Activated CD8-positive, alpha-beta memory T cell treated with anti-CD3 and anti-CD28 coated beads for 24 hours (primary cell): ENCODE measurements around the gene SCAMP1.

ENCODE experiments used
- DNase-seq: peaks from one replicate; pipeline ENCODE4 v3.0.0-alpha.2; 2020

The SCAMP1 gene

DNA sequence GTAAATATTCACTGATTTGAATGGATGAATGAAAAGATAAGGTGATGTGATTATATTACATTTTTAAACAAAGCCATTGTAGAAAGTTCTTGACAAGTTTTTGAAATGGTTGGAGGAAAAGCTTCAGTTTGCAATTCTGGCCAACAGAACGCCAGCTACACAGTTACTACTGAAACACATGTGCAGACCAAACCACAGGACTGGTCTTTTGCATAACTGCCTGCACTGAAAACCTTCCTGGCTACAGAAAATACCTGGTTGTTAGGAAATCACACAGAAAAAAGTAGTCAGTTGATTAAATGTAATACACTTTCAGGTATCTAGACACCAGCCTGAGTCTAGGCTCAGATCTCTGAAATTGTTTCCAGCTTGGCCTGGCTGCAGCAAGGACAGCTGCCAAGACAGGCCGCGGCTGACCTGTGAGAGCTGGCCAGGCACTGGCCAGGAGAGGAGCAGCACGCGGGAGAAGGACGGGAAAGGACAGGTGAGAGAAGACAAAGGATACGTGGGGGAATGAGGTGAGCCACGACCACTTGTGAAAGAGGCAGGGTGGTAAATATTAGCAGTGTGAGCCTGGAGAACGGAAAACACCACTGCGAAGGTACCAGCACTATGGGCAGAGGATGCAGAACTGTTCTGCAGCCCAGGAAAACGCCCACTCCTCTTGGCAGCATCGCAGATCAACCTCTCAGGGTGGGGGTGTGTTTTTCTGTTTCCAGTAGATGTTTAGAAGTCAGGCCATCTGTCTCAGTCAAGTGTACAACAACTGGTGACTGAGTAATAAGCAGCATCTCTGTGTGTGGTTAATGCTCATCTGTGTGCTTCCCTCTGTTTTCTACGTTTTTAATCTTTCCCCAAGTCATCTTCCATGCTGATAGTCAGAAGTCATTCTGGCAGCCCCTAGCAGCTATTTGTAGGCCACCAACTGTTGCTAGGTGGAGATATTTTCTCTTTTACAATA lies 137.4 kb downstream of the SCAMP1 start:
- DNase-seq = no peak

DNA sequence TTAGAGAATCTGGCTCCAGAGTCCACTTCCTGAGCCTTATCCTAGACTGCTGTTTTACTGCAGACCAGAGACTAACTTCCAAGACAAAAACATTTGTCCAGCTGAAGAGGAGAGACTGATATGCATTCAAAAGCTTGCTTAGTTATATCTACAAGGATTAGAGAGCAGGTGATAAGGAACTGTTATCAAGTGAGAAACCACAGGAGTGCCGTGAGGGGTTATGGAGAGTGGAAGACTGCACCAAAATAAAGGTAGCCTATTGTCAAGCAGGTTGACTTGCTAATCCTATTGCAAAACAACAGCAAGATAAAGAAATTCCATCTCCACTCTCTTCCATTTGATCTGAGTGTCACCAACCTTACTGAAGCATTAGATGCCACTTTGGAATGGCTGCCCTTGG lies 139.1 kb downstream of the SCAMP1 start:
- DNase-seq = no peak

DNA sequence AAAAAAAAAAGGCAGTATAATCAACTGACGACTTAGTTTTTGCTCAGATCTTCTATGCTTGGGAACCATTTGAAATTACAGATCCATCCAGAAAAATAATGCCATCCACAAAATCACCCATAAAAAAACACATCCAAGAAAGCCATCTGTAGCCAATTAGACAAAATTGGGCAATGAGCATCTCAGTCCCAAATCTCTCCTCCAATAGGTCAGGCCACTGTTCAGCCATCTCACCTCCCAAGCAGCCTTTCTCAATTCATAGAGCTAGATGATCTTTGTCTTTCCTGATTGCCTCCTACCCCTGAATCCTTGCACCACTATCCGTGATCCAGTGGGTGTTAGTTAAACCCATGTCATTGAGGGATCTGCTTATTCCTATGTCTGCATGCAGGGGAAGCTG lies 139.6 kb downstream of the SCAMP1 start:
- DNase-seq = no peak

DNA sequence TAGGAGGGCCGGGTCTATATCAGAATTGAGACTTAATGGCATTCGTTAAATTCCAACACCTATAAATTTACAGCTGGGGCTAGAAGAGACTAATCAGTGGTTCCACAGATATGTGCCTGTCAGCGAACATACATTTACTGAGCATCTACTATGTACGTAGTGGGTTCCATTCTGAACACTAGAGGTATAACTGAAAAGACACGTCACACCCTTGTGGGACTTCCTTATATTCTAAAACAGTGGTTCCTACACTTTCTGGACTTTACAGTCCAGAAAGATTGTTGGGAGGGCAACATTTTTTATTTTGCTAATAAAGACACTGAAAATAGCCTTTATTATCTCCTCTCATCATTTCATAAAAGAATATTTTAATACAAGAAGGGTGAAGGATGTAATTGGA lies 140.5 kb downstream of the SCAMP1 start:
- DNase-seq = no peak

DNA sequence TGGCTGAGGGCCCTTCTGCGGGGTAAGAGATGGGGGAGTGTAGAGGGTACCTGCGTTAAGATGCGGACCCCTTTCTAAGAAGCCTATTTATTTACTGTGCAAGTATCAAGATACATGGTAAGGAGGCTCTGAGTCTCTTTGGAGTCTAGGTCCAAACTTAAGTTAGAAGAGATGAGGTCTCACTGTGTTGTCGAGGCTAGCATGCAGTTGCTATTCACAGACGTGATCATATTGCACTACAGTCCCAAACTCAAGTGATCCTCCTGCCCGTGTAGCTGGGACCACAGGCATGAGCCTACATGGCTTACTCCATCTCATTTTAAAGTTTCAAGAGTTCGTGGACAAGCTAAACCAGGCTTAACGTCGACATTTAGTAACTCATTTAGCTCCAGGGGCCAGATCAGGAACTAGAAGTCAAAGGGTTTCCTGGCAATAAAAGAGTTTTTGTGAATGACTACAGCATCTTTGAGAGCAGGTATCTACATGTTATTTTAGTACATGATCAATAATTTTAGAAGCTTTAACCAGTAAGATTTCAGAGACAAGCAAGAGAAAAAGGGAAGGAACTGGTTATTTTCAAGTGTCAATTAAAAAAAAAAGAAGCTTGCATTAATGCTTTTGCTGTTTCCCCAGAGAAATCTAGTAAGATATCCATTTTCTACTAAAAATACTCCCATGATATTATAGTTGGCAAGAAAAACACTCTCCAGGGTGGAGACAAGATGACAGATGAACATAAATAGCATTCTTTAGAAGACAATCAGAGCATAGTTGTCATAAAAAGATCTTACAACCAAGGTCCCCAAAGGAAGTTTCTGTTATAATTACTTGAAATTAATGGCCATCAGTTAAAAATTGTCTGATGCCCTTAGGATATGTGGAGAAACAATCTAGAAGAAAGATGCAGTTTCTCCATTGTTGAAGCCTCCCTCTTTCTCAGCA lies 141.3 kb downstream of the SCAMP1 start:
- no peak for DNase-seq

DNA sequence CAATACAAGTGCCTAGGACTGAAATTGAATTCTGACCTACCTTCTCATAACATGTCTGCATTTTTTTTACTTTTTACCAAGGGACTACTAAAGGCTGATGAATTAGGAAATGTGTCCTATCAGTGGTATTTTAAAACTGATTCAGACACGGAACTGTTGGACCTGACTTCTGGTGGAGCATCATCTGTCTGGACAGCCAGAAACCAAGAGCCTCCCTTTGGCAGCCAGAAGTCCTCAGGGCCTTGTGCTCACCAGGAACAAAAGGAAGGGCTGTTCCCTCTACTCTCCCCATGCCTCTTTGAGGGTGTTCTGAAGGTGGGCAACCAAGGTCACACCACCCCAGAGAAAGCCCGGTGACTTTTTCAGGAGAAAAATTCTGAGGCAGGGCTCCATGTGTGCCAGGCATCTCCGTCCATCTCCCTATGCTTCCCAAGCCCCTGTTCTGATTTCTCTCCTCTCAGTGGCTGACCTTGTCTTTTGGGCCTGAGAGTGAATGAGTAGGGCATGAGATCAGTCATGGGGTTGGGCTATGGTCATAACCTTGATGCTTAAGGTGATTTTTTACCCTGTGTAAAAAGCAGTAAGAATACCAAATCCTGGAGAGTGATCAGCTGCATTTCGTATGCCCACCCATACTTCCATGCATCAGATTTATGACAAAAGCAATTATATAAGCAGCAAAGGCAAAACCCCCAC lies 143.7 kb downstream of the SCAMP1 start:
- DNase-seq = no peak

DNA sequence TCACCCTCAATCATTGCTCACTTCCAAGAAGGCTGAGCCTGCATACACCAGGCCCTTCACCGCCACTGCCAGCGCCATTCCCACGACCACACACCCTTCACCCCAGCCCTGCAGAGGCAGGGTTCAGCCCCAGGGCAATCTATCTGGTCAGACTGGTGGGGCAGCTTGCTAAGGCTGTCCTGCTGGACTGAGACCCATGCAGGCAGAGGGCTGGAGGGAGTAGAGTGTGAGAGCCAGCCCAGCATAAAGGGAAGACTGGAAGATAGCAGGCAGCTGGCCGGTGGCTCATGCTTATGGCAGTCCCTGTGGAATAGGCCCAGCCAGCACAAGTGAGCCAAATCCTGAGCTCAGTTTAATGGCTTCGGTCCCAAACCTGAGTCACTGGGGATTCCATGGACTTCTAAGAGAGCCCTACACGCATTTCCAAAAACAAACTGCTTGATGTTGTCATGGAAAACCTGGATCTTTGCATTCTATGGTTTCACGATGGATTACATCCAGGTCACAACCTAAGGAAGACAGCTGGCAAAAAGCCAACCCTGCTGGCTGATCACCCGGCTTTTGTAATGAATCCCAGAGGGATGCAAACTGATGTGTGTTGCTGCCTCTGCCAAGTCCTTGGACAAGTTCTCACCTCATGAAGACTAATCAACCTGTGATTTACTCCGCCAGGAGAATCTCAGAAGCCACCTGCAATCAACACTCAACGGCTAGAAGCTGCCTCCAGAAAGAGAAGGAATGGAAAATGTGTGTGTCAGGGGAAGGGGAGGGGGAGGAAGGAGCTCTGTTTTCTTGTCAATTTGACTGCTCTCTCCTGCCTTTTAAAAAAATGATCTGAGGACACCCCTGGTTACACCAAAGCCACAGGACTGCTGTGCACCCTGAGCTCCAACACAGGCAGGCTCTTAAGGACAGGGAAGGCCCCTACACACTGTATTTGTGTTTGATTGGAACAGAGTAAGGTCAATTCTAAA lies 144.6 kb downstream of the SCAMP1 start:
- DNase-seq = no peak

DNA sequence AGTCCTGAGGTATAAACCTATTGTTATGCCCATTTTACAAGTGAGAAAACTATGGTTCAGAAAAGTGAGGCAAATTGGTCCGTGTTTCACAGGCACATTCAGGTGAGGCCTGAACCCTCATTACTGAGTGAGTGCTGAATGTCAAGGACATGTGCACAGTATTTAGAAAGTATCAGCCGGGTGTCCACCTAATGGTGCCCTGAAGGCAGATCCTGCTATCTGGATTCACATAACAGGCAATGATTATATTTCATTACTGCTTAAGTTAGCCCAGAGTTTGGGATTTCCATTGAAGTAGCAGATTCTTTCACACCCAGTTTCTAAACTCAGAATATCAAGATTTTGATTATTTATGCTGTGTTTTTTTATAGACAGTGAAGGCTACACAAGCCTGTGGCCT lies 145.4 kb downstream of the SCAMP1 start:
- no peak for DNase-seq

DNA sequence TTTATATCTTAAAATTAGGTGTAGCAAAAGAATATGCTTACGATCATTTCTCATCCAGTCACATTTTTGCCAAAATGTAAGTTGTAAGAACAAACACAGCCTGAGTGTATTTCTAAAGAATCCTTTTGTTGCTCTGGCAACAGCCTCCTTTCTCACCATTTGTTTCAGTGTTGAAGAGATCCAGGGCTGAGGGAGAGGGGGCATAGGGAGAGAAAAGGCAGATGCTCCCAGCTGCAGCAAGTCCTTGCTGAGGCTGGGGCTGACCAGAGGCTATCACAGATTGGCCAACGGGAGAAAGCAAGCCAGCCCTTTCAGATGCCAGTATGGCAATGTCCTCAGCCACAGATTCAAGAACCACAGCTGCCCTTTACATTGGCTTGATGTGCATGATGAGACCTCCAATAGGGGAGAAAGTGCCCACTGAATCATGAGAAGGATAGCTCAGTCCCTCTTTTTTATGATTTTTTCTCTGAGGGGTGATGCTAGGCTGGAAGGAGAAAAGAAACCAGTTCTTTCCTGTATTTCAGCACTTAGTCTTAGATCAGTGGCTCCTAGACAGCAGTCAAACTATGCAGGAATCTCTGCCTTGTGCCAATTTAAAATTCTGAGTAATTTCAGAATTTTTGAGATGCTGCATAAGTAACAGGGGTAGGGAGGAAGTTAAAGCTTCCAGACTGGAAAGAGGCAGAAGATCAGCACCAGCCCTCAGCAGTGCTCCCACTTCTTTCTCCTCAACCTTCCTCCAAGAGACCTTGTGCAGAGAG lies 146.0 kb downstream of the SCAMP1 start:
- DNase-seq = no peak

DNA sequence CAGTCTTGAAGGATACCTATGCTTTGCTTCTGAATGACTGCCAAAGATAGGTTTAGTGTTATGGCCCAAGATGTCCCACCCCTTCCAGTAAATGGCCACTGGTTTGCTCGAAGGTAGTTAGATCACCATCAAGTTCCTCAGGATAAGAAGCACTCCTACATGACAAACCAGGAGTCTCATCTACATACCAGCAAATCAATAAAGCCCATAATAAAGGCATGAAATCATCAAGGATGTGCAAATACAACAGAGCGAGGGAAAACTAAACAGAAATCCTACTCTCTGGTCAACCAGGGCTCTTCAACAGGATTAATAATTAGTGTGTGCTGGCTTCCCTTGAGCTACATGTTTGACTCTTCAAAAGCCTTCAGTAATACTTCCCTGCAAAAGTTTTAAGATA lies 147.1 kb downstream of the SCAMP1 start:
- no peak for DNase-seq

DNA sequence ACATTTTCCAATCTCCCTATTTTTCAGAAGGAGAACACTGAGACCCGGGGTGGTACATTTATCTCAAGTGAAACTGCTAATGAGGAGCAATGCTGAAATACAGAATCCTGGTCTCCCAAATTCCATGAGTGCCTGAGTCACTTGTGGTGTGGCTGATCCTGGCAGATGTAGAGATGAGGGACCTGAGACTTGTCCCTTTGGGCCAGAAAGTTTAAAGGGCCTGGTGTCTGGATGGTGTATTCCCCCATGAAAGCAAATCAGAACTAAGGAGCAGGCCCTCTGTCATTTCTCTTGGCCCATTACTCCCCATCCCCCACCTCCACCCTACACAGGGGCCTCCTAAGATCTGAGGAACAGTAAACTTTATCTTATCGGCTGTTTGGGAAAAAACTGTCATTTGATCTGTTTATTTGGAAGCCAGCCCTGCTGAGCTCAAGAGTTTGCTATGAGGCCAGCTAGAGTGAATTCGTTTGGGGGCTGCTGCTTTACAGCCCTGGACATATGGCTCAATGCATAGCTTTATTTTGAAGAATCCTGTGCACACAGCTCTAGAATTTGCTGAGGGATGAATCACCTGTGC lies 147.9 kb downstream of the SCAMP1 start:
- no peak for DNase-seq

DNA sequence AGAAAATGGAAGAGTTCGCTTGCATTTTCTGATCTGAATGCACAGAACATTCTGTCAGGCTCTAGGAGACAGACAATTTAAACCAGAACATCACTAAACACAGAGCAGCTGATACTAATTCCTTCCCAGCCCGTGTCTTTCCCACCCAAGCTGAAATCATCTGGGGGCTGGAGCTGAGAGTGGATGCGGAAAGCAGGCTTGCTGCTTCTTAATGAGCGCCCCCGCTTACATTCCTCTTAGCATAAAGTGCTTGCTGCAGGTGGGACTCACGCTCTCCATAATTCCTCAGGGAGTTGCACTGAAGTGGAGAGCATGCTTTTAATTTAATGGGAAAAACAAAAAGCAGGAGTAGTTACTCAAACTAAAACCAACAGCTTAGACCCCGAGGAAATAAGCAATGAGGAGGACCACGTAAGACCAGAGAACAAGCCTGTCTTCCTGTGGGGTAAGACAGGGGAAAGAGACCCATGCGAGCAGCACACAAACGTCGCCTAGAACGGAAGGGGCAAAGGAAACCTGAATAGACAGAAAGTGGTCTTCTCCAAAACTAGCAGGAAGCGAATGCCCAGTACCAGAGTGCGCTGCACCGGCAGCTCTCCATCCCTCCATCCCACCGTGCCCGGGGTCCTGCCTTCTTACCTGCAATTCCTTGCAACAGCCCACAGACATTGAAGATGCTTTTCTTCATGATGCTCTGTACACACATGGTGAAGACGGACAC lies 148.9 kb downstream of the SCAMP1 start:
- peak; percentile 59 for DNase-seq

DNA sequence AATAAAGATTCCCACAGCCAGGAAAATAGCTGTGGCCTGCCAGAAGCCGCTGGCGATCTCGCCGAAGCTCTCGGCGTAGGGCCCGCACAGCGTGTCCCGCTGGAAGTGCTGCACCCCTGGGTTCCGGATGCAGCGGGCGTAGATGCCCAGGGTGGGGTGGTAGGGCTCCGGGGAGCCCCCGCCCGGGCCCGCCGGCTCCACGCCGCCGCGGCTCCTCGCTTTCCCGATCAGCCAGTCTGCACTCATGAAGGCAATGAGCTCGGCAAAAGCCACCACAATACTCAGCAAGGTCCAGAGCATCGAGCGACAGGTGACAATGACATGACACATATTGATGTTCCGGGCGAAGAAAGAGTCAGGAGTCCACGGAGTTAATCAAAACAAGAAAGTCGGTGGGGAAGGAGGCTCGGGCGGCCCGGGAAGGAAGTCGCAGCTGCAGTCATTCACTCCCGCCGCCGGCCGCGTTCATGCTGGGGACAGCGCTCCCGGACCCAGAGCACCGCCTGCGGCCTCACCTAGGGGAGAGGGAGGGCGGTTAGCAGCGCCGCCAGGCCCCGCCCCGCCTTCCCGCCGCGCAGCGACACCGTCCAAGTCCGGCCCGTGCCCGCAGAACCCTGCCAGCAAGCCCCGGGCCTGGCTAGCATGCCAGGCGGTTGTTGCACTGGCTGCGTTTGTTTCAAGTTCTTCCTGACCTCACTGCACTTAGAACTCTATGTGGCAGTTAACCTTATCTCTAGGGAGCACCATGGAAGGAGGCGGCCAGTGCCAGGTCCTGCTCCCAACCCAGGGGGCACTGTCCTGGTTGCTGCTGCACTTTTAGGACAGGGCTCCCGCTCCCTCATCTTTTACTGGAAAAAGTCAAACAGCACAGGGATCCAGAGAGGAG lies 149.7 kb downstream of the SCAMP1 start:
- DNase-seq = peak; percentile 70

DNA sequence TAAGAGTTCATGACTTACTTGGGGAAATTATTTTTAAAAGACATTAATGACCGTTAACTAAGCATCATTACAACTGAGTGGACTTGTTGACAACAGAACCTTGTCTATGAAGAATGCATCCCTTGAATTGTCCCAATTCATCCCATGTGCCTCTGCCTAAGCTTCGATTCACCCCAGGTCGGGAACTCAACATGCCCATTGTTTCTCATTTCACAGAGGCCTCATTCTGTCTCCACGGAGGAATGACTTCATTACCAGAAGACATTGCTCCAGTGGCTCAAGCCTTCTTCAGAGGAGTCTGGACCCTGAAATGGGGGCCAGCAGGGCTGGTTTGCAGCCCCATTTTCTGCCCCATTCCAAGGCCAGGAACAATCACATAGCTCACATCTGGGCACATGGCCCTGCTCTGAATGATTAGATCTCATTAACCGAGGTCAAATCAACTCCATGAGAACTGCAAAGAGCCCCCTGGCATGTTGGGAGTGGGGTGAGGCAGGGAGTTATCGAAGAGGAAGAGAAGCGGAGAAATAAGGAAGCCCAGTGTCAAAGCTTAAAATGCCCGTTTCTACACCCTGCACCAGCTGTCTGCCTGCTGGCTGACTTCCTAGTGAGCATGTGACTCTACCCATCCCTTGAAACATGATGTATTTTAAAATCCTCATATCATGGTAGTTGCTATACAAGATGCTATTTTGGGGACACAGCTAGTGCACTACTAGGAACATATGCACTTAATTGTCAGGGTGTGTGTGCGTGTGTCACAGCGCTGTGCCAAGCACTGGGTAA lies 150.9 kb downstream of the SCAMP1 start:
- no peak for DNase-seq

DNA sequence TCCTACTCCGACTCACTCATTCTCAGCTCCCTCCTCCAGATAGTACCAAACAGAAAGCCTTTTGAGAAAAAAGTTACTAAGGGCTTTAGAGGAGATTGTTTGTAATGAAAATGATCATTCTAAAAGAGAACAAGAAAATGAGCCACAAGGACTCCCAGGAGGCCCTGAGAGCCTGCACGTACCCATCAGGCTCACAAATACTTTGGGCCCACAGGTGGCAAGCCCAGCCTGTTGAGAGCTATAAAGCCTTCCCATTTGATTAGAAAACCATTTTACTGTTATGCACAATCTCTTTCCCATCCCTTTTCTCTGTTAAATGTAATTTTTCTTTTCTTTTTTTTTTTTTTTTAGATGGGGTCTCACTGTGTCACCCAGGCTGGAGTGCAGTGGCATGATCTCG lies 152.0 kb downstream of the SCAMP1 start:
- DNase-seq = no peak

DNA sequence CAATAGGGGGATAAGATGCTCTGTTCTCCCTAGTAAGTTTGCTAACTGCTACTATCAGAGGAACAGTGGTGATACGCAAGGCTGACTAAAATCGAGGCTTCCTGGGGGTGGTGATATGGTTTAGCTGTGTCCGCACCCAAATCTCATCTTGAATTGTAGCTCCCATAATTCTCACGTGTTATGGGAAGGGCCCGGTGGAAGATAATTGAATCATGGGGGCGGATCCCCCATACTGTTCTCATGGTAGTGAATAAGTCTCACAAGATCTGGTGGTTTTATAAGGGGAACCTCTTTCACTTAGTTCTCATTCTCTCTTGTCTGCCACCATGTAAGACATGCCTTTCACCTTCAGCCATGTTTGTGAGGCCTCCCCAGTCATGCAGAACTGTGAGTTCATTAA lies 153.0 kb downstream of the SCAMP1 start:
- no peak for DNase-seq

DNA sequence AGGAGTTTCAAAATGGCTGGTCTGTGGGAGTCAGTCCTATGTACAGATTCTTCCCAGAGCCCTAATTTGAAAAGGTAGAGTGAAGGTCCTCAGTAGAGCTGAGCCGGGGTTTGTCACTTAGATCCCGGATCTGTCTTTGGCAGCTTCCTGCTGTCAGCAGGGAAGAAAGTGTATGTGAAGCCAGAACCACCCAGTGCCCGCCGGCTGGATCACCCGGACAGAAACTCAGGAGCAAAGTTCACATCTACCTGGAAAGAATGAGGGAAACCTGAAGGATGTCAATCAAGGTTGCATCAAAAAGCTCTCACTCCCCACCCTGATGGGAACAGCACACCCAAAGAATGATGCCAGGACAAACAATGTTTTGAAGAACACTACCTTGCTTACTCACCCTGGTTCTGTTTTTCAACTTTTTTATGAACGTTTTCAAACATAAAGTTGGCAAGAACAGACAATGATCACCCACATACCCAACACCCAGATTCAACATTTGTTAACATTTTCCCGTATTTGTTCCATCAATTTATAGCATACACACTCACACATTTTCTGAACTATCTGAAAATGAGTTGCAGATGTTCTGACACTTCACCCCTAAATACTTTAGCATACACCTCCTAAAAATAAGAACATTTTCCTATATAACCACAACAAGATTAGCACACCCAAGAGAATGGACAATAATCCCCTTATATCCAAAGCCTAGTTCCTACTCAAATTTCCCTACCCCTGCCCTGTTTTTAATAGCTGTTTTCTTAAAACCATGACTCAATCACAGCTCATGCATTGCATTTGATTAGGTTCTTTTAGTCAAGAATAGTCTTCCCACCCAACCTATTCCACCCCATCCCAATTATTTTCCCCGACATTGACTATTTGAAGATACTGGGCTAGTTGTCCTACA lies 154.3 kb downstream of the SCAMP1 start:
- no peak for DNase-seq
